ENCODE data around the gene ARHGAP44.

- TF ChIP-seq RAD21 (IDR thresholded peaks at IDR 0.05) (peak; percentile 93 to 94), MAX (IDR thresholded peaks at IDR 0.05) (no peak), CTCF (IDR thresholded peaks at IDR 0.05; ENCODE audit: low read depth, low read length, missing input control) (peak; percentile 81), ATF3 (IDR thresholded peaks at IDR 0.05) (no peak), YY1 (IDR thresholded peaks at IDR 0.05) (no peak), ZBTB33 (IDR thresholded peaks at IDR 0.05) (no peak), REST (IDR thresholded peaks at IDR 0.05) (no peak), JUND (IDR thresholded peaks at IDR 0.05) (no peak), EGR1 (IDR thresholded peaks at IDR 0.05; ENCODE audit: low read depth in 2 of 2) (no peak), RXRA (IDR thresholded peaks at IDR 0.05) (no peak), SP1 (IDR thresholded peaks at IDR 0.05) (no peak)
Measured at GRCh38 chr17:13002761-13003453, 213.6 kb downstream of the ARHGAP44 start.
